Esophagus mucosa (tissue), 1 donor: ENCODE measurements around the gene SORBS2. TPM values are rescaled to one million over a fixed set of nuclear protein-coding genes. Genes with fewer than 3 reads are reported as not detected.

ENCODE experiments used
- ATAC-seq: fragments of 200-7000 bp; cut with Tn5 transposase; one replicate; pipeline ENCODE4 v1.9.1; 2020
- total RNA-seq: library from RNA; stranded (reverse); gene quantifications from one replicate; pipeline ENCODE4 v1.2.4, GENCODE V29; 2023
- donor health status: DM: yes; HTN: yes; CAD: no.

Gene SORBS2
- total RNA-seq, 1 donor from 2014 or later: 9.3 TPM

- no peak for ATAC-seq
Observed at GRCh38 chr4:185772391-185773093, 39.5 kb downstream of the SORBS2 start.

DNA sequence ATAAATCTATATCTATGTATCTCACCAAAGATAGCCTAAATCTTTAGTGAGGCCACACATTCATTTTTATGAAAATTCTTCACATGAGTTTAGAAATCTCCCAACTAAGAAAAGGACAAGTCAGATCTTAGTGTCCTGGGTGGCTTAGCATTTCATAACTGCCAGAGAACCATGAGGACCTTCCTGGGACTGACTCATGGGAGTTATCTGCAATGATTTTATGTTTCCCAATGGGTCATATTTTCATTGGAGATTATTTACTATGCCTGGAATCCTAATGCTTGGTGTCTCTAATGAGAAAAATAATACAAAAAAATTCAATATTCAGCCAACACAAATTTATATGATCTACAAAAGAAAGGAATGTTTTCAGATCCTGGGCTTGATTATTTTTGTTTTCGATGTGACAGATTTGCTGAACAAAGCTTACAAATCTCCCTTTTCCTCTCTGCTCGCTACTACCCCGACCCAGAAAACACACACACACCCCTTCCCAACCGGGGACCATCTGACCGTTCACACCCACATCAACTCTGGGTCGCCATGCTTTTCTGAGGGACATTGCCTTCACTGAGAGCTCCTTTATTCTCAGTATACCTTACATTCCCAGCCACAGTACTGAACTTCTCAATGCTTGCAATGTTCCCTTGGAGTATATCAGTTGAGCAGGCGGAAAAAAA, 40.1 kb downstream of the SORBS2 start:
- no peak for ATAC-seq

DNA sequence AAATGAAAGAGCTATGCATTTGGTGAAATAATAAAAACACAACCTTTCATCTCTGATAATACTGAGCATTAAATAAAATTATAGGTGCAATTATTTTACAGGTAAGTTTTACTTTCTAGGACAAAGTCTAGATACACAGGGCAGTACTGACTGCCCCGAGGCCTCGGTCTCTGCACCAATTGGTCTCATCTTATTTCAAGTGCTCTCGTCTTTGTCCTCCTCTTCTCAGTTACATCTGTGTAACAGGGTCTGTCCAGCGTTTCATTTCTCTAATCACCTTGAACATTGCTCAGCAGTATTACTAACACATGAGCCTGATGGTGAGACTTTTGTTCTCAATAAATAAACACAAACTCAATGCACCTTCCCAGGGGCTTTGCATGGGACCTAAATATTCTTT, 44.5 kb downstream of the SORBS2 start:
- no peak for ATAC-seq

DNA sequence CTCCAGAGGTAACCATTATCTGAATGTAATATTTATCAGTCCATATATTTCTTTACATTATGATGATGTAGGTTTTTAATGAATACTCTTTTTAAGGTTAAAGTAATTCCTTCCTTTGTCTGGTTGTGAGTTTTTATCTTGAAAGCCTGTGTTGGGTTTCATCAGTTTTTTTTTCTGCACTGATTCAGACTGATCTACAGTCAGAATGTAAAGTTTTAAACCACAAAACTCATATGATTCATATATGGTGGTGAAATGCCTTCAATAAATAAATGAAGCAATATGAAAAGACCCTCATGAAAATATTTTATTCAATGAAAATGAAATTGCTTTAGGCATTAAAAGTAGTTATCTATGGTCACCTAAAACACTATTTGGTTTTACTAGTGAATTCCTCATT, 47.1 kb downstream of the SORBS2 start:
- ATAC-seq: no peak

GRCh38 chr4:185761352-185762235, 50.4 kb downstream of the SORBS2 start:
- ATAC-seq: no peak

GRCh38 chr4:185758807-185759206, 53.2 kb downstream of the SORBS2 start:
- no peak for ATAC-seq

DNA sequence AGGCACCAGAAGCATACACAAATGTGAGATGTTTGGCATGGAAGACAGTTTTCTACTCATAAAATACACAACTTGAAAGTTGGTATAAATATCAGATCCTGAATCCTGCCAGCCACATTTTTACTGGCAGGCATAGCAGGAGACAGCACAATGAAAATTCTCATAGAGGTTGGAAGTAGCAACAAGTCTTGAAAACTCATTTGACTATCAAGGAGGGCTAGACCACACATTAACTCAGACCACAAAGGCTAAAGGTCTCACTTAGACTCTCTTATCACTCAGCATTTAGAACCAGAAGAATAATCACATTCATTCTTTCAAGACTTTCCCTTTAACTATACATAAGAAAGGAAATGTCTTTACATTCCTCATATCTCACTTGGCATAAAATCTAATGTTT, 56.5 kb downstream of the SORBS2 start:
- no peak for ATAC-seq

- no peak for ATAC-seq
Observed at GRCh38 chr4:185754961-185755360, 57.0 kb downstream of the SORBS2 start.

DNA sequence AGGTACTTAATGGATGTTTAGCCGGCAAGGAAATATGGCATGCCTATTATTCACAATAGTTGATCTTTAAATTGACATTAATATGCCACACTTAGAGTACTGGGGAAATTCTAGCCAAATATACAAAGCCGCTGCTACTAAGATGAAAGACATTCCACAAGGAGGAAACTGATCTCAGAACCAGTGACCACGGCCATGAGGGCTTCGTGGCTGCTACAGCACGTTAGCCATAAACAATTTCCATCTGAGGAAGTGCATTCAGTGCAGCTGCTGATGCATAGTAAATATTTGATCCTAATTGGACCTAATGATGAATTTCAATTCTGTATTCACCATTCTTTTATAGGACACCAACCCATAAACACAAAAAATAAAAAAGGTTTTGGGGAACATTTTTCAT, 59.1 kb downstream of the SORBS2 start:
- no peak for ATAC-seq

GRCh38 chr4:185749858-185750257, 62.1 kb downstream of the SORBS2 start:
- no peak for ATAC-seq

- ATAC-seq: no peak
Observed at GRCh38 chr4:185748901-185749390, 63.0 kb downstream of the SORBS2 start.

DNA sequence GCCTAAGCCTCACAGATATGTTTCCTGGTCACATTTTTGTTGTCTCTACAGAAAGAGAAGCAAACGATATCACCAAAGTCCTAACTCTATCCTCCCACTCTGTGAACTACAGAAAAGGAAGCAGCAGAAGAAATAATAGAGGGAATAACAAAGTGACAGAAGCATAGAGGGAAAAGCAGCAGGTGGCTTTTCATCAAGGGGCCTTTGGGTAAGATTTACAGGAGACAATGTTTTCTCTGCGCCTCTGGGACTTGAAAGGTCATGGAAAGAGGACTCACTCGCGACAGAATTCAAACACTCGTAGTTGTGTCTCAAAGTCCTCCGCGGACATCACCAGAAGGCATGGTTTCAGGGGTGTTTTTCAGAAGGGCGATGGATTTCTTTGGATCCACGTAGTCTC, 66.1 kb downstream of the SORBS2 start:
- ATAC-seq: no peak

DNA sequence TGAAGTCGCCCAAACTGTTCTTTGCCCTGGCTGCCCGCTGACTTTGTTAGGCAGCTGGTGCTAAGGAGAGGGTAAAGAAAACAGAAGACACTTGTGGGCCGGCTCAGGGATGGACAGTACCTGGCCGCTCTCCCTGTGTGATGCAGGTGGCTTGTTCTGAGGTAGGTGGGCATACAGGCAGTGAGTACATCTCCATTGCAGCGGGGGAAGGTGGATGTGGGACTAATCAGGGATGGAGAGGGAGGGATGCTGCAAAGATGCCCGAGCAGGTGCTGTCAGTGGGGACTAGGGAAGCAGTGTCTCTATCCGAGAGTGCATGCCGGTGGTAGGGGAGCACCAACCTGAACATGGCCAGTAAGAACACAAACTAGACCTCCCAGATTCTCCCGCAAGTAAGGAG, 67.0 kb downstream of the SORBS2 start:
- ATAC-seq: no peak

GRCh38 chr4:185744488-185744862, 67.5 kb downstream of the SORBS2 start:
- no peak for ATAC-seq

DNA sequence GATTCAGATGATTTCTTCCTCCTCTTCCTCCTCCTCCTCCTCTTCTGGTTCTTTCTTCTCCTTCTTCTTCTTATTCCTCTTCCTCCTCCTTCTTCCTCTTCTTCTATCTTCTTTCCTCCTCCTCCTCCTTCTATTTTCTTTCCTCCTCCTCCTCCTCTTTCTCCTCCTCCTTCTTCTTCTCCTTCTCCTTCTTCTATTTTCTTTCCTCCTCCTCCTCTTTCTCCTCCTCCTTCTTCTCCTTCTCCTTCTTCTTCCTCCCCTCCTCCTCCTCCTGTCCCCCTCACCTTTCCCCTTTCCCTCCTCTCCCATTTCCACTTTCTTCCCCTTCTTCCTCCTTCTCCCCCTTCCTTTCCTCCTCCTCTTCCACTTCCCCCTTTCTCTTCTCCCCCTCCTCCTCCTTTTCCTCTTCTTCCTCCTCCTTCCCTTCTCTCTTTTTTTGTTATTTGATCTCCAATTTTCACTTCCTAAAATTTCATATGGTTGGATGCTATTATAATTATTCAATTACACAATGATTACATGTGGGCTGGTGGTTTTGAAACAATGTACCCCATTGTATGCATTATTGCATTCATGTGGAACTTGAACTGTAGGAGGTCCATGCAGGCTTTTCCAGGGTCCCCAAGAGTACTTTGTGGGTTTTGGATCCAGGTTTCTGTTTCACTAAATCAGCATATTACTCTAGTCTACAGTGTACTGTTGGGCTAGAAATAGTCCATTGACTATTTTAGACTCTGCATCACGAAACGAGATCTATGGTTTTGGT, 68.1 kb downstream of the SORBS2 start:
- ATAC-seq: no peak

GRCh38 chr4:185742766-185743165, 69.2 kb downstream of the SORBS2 start:
- peak; percentile 50 for ATAC-seq

GRCh38 chr4:185741795-185742194, 70.2 kb downstream of the SORBS2 start:
- no peak for ATAC-seq

- ATAC-seq: no peak
Observed at GRCh38 chr4:185740471-185740873, 71.5 kb downstream of the SORBS2 start.

- no peak for ATAC-seq
Observed at GRCh38 chr4:185738820-185739219, 73.2 kb downstream of the SORBS2 start.

DNA sequence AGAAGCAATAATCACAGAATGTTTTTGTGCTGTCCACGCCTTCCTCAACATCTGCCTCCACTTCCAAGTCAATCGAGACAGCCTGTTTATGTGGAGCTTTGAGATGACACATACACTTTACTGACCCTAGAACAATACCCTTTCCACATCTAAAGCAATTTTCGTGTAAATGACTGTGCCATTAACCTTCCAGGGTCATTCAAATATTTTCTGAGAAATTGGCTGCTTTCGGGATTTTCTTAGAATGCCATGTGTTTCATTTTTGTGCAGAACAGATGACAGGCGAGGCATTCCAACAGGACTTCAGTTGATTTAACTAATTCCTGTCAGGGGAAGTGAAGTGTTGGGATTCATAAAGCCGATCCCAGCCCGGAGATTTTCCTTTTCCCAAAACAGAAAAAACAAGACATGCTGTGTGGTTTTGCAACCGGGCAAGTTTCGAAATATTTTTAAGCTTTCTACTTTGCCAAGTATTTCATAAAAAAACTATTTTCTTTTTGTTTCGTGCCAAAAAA, 73.9 kb downstream of the SORBS2 start:
- no peak for ATAC-seq

GRCh38 chr4:185737489-185738037, 74.4 kb downstream of the SORBS2 start:
- ATAC-seq: no peak

- no peak for ATAC-seq
Observed at GRCh38 chr4:185736882-185737281, 75.1 kb downstream of the SORBS2 start.
